ENCODE data around the gene RCAN3.

The RCAN3 gene

GRCh38 chr1:24507405-24507804, 4.8 kb downstream of the RCAN3 start:
- no peak for TF ChIP-seq OSR1 (CRISPR knock-in tag; IDR thresholded peaks at IDR 0.05)
- TF ChIP-seq ZNF70 (CRISPR knock-in tag; IDR thresholded peaks at IDR 0.05): no peak
- no peak for TF ChIP-seq ZC3H10 (CRISPR knock-in tag; IDR thresholded peaks at IDR 0.05)
- TF ChIP-seq, protein P1, sequence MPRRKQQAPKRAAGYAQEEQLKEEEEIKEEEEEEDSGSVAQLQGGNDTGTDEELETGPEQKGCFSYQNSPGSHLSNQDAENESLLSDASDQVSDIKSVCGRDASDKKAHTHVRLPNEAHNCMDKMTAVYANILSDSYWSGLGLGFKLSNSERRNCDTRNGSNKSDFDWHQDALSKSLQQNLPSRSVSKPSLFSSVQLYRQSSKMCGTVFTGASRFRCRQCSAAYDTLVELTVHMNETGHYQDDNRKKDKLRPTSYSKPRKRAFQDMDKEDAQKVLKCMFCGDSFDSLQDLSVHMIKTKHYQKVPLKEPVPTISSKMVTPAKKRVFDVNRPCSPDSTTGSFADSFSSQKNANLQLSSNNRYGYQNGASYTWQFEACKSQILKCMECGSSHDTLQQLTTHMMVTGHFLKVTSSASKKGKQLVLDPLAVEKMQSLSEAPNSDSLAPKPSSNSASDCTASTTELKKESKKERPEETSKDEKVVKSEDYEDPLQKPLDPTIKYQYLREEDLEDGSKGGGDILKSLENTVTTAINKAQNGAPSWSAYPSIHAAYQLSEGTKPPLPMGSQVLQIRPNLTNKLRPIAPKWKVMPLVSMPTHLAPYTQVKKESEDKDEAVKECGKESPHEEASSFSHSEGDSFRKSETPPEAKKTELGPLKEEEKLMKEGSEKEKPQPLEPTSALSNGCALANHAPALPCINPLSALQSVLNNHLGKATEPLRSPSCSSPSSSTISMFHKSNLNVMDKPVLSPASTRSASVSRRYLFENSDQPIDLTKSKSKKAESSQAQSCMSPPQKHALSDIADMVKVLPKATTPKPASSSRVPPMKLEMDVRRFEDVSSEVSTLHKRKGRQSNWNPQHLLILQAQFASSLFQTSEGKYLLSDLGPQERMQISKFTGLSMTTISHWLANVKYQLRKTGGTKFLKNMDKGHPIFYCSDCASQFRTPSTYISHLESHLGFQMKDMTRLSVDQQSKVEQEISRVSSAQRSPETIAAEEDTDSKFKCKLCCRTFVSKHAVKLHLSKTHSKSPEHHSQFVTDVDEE (CRISPR knock-in tag; IDR thresholded peaks at IDR 0.05): no peak
- no peak for ATAC-seq

DNA sequence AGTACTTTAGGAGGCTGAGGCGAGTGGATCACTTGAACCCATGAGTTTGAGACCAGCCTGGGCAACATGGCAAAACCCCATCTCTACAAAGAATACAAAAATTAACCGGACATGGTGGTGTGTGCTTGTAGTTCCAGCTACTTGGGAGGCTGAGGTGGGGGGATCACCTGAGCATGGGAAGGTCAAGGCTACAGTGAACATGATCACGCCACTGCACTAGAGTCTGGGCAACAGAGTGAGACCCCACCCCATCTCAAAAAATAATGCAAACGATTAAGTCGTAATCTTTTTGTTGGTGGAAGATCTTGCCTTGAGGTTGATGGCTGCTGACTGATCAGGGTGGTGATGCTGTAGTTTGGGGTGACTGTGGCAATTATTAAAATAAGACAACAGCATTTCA, 6.3 kb downstream of the RCAN3 start:
- no peak for ATAC-seq
- TF ChIP-seq ZNF70 (CRISPR knock-in tag; IDR thresholded peaks at IDR 0.05): no peak
- TF ChIP-seq ZNF8 (CRISPR knock-in tag; IDR thresholded peaks at IDR 0.05): no peak
- no peak for TF ChIP-seq CSDC2 (CRISPR knock-in tag; IDR thresholded peaks at IDR 0.05)
- TF ChIP-seq PPARA (CRISPR knock-in tag; IDR thresholded peaks at IDR 0.05; ENCODE audit: borderline replicate concordance): no peak
- no peak for TF ChIP-seq POU6F1 (CRISPR knock-in tag; IDR thresholded peaks at IDR 0.05; ENCODE audit: borderline replicate concordance, low read depth)
- TF ChIP-seq BACH2 (CRISPR knock-in tag; IDR thresholded peaks at IDR 0.05; ENCODE audit: borderline replicate concordance): no peak
- TF ChIP-seq ESRRG (CRISPR knock-in tag; IDR thresholded peaks at IDR 0.05): no peak
- TF ChIP-seq TOX (CRISPR knock-in tag; IDR thresholded peaks at IDR 0.05; ENCODE audit: borderline replicate concordance): no peak
- no peak for TF ChIP-seq RARB (CRISPR knock-in tag; IDR thresholded peaks at IDR 0.05)
- TF ChIP-seq ISL1 (CRISPR knock-in tag; IDR thresholded peaks at IDR 0.05): no peak
- TF ChIP-seq CSRNP3 (CRISPR knock-in tag; IDR thresholded peaks at IDR 0.05): no peak
- TF ChIP-seq, protein P1 (CRISPR knock-in tag; IDR thresholded peaks at IDR 0.05): no peak
- TF ChIP-seq GLIS3 (CRISPR knock-in tag; IDR thresholded peaks at IDR 0.05): no peak
- TF ChIP-seq SNAI2 (CRISPR knock-in tag; IDR thresholded peaks at IDR 0.05): no peak
- no peak for TF ChIP-seq ZFP3 (CRISPR knock-in tag; IDR thresholded peaks at IDR 0.05)
- no peak for TF ChIP-seq ZC3H10 (CRISPR knock-in tag; IDR thresholded peaks at IDR 0.05)
- TF ChIP-seq ARNTL (CRISPR knock-in tag; IDR thresholded peaks at IDR 0.05; ENCODE audit: borderline replicate concordance, low read depth): no peak
- no peak for TF ChIP-seq ZNF565 (CRISPR knock-in tag; conservative IDR thresholded peaks at IDR 0.05; ENCODE audit: low read depth)
- no peak for TF ChIP-seq ZFP30 (CRISPR knock-in tag; IDR thresholded peaks at IDR 0.05)
- TF ChIP-seq, protein P2, sequence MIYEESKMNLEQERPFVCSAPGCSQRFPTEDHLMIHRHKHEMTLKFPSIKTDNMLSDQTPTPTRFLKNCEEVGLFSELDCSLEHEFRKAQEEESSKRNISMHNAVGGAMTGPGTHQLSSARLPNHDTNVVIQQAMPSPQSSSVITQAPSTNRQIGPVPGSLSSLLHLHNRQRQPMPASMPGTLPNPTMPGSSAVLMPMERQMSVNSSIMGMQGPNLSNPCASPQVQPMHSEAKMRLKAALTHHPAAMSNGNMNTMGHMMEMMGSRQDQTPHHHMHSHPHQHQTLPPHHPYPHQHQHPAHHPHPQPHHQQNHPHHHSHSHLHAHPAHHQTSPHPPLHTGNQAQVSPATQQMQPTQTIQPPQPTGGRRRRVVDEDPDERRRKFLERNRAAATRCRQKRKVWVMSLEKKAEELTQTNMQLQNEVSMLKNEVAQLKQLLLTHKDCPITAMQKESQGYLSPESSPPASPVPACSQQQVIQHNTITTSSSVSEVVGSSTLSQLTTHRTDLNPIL (CRISPR knock-in tag; IDR thresholded peaks at IDR 0.05; ENCODE audit: low read depth): no peak

- ATAC-seq: no peak
- TF ChIP-seq SNAI2 (CRISPR knock-in tag; IDR thresholded peaks at IDR 0.05) (no peak), ISL1 (CRISPR knock-in tag; IDR thresholded peaks at IDR 0.05) (no peak), TOX (CRISPR knock-in tag; IDR thresholded peaks at IDR 0.05; ENCODE audit: borderline replicate concordance) (no peak), ZFP3 (CRISPR knock-in tag; IDR thresholded peaks at IDR 0.05) (no peak), CSRNP3 (CRISPR knock-in tag; IDR thresholded peaks at IDR 0.05) (no peak)
- TF ChIP-seq, protein P1 (CRISPR knock-in tag; IDR thresholded peaks at IDR 0.05): no peak
- TF ChIP-seq, protein P3, sequence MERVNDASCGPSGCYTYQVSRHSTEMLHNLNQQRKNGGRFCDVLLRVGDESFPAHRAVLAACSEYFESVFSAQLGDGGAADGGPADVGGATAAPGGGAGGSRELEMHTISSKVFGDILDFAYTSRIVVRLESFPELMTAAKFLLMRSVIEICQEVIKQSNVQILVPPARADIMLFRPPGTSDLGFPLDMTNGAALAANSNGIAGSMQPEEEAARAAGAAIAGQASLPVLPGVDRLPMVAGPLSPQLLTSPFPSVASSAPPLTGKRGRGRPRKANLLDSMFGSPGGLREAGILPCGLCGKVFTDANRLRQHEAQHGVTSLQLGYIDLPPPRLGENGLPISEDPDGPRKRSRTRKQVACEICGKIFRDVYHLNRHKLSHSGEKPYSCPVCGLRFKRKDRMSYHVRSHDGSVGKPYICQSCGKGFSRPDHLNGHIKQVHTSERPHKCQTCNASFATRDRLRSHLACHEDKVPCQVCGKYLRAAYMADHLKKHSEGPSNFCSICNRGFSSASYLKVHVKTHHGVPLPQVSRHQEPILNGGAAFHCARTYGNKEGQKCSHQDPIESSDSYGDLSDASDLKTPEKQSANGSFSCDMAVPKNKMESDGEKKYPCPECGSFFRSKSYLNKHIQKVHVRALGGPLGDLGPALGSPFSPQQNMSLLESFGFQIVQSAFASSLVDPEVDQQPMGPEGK (CRISPR knock-in tag; IDR thresholded peaks at IDR 0.05; ENCODE audit: borderline replicate concordance): no peak
Observed at GRCh38 chr1:24513706-24514105, 11.1 kb downstream of the RCAN3 start.
